AG10803 (cell line): ENCODE data around the gene AKT3.

Experiments
- DNase-seq: peaks from one replicate; pipeline ENCODE4 v3.0.0; 2010; ENCODE audit warnings: low read depth
- H3K4me3 ChIP-seq: 2 replicates; pipeline ENCODE4 v1.5.1; 2011; ENCODE audit warnings: mild to moderate bottlenecking, low read length, control low read depth
- CTCF ChIP-seq: conservative IDR thresholded peaks from 2 replicates; pipeline ENCODE4 v1.5.1; 2011; ENCODE audit warnings: mild to moderate bottlenecking, low read length, control low read depth, inconsistent platforms

Gene AKT3

GRCh38 chr1:243441601-243442000 is 408.4 kb downstream of the AKT3 start:
- no peak for TF ChIP-seq CTCF
- no peak overlapping the region for H3K4me3 ChIP-seq
- DNase-seq: no peak

- no peak overlapping the region for H3K4me3 ChIP-seq
- TF ChIP-seq CTCF: no peak
- DNase-seq: no peak
These were observed 409.6 kb downstream of the AKT3 start for GRCh38 chr1:243440406-243440805.

- no peak for DNase-seq
- H3K4me3 ChIP-seq: no peak overlapping the region
- no peak for TF ChIP-seq CTCF
These were observed 411.2 kb downstream of the AKT3 start for GRCh38 chr1:243438815-243439214.
